Fibroblast of skin of right quadriceps (primary cell): Measurements from ENCODE around the gene UCHL5.

Experiments used
- DNase-seq: peaks from one replicate; pipeline ENCODE4 v3.0.0-alpha.2; 2013

Gene UCHL5

GRCh38 chr1:193059282-193060114 lies at the start of gene UCHL5, which contains the start of gene RO60:
UCHL5 (minus strand) TSS chr1:193059360; CDS start chr1:193059260, 100 bp downstream.
RO60 (plus strand) TSS chr1:193059612; CDS start chr1:193069055, 9,443 bp downstream.
- DNase-seq: peak; percentile 99

- no peak for DNase-seq
Measured at GRCh38 chr1:193108471-193108870, 49.3 kb upstream of the UCHL5 start.

- no peak for DNase-seq
Measured at GRCh38 chr1:193105821-193106177, 46.6 kb upstream of the UCHL5 start.

GRCh38 chr1:193104907-193105820 lies 46.0 kb upstream of the UCHL5 start, which contains the start of gene GLRX2:
GLRX2 (minus strand) TSS chr1:193105414; CDS start chr1:193105382, 32 bp downstream.
- DNase-seq: peak; percentile 83

GRCh38 chr1:193104502-193104906 lies 45.3 kb upstream of the UCHL5 start:
- DNase-seq: peak; percentile 52

GRCh38 chr1:193103759-193104501 lies 44.8 kb upstream of the UCHL5 start:
- no peak for DNase-seq

GRCh38 chr1:193102662-193103061 lies 43.5 kb upstream of the UCHL5 start:
- no peak for DNase-seq

GRCh38 chr1:193094112-193094511 lies 35.0 kb upstream of the UCHL5 start:
- no peak for DNase-seq

GRCh38 chr1:193090865-193091264 lies 31.7 kb upstream of the UCHL5 start:
- no peak for DNase-seq

- no peak for DNase-seq
Measured at GRCh38 chr1:193087893-193088292, 28.7 kb upstream of the UCHL5 start.

GRCh38 chr1:193086342-193086741 lies 27.2 kb upstream of the UCHL5 start:
- no peak for DNase-seq

- DNase-seq: no peak
Measured at GRCh38 chr1:193085263-193085662, 26.1 kb upstream of the UCHL5 start.

GRCh38 chr1:193083365-193084088 lies 24.4 kb upstream of the UCHL5 start:
- no peak for DNase-seq

GRCh38 chr1:193079187-193079586 lies 20.0 kb upstream of the UCHL5 start:
- no peak for DNase-seq

- DNase-seq: peak; percentile 34
Measured at GRCh38 chr1:193077991-193078390, 18.8 kb upstream of the UCHL5 start.

GRCh38 chr1:193070942-193071341 lies 11.8 kb upstream of the UCHL5 start:
- DNase-seq: peak; percentile 25

GRCh38 chr1:193070386-193070753 lies 11.2 kb upstream of the UCHL5 start:
- no peak for DNase-seq

GRCh38 chr1:193069748-193070385 lies 10.7 kb upstream of the UCHL5 start:
- DNase-seq: peak; percentile 17

GRCh38 chr1:193068013-193068412 lies 8.9 kb upstream of the UCHL5 start:
- no peak for DNase-seq

GRCh38 chr1:193066606-193067005 lies 7.4 kb upstream of the UCHL5 start:
- DNase-seq: no peak

- no peak for DNase-seq
Measured at GRCh38 chr1:193065954-193066353, 6.8 kb upstream of the UCHL5 start.
